Fibroblast of peridontal ligament (primary cell): ENCODE data around the gene THADA.

Source experiments
- DNase-seq: peaks from one replicate; pipeline ENCODE4 v3.0.0-alpha.2; 2010; ENCODE audit errors: extremely low read depth

The THADA gene

DNA sequence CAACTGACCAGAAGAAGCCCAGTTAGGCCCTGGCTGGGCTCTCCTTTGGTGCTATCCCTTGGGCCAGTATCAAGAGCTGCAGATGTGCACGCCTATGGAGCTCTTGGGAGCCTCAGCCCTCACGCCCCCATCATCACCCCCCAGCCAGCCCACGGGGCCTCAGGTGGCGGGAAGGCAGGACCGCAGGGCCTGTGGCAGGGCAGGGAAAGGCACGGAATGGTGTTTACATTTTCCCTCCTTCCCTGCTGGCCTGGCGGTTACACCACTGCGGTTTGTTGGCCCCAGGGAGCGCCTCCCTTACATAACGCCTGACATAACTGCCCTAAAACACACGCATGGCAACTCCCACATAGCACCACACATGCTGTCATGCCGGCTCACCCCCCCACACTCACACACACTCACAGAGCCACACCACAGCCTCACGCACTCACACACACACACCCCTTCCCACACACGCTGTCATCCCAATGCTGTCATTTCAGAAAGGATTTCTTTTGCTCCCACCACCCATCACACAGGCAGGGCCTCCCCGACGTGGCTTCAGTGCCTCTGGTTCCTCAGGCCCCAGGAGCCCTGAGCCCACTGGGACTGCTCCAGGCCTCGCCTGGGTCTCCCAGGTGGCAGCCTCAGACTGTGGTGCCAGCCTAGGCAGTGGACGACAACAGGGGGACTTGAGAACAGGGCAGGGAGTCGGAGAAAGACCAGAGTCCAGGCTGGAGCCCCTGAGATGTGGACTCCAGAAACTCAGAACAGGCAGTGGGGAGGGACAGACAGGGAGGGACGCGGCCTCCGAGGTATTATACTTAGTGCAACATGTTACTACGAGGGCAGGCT lies 385.2 kb downstream of the THADA start:
- DNase-seq: peak; percentile 95

DNA sequence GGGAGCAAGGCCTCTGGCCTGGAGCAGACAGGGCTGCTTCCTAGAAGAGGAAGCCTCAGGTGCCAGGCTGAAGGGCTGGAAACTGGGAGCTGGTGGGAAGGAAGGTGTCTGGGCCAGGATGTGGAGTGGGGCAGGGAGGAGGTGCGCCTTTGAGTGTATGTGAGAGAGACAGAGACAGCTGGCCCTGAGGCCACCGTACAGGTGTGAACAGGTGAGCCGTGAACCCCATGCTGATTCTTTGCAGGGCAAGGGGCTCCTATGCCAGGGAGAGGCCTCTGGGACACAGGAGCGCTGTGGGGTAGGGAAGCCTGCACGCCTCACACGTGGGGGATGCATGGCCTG lies 385.7 kb downstream of the THADA start:
- DNase-seq: no peak

DNA sequence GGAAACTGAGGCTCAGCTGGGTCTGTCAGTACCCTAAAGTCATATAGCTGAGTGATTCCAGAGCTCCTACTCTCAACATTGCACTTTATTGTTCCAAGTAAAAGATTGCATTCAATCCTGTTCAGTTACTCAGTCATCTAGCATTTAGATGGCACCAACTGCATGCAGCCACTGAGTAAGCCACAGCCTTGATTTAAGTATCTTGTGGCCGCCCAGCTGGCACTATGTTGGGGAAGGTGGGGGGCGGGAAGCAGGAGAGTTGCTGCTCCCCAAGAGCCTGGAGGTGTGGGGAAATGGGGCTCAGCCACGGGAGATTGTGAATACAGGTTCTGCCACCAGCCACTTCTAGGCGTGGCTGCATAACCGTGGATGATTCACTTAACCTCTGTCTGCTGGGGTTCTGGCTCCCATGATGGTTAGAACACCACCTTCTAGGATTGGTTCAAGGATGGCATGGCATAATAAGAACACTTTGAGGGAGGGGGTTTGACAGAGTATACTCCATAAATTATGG lies 386.6 kb downstream of the THADA start:
- DNase-seq: no peak

DNA sequence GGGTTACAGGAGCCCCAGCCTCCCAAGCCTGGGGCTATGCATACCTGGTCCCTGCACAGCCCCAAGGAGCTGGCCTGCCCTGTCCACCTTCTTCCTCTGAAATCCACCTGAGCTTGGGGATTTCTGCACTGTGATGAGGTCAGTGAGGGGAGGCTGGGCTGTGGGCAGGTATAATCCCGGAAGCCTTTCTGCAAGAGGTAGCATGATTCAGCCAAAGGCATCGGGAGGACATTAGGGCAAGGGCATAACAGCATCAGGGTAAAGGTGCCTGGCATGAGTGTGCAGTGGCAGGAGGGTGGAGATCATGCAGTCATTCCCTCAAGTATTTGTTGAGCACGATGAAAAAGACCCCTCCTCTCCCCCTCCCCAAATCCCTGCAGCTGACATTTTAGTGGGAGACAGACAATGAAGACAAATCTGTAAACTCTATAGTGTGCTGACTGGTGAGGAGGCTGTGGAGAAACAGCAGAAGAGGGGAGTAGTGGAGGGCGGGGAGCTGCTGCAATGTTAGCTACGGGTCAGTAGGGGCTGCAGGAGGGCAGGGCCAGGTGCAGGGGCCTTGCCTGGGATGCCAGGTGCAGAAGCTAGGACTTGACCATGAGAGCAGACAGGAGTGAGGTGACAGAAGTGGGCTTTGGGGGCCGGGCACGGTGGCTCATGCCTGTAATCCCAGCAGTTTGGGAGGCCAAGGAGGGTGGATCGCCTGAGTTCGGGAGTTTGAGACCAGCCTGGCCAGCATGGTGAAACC lies 388.1 kb downstream of the THADA start:
- no peak for DNase-seq

DNA sequence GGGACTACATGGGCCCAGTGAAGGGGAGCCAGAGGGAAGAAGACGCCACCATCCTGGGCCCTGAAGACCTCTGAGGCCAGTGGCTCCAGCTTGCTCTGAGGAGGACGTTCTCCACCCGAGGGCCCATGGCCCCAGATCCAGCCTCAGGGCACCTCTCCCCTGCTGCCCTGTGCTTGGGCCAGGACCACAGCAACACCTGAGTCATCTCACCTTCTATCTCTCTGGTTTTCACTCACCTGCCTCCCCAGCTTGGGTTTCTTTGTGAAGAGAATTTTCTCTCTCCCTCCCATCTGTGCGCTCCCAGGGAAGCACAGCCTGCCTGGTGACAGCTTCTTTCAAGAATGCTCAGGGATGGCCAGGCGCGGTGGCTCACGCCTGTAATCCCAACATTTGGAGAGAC lies 389.2 kb downstream of the THADA start:
- DNase-seq: no peak

DNA sequence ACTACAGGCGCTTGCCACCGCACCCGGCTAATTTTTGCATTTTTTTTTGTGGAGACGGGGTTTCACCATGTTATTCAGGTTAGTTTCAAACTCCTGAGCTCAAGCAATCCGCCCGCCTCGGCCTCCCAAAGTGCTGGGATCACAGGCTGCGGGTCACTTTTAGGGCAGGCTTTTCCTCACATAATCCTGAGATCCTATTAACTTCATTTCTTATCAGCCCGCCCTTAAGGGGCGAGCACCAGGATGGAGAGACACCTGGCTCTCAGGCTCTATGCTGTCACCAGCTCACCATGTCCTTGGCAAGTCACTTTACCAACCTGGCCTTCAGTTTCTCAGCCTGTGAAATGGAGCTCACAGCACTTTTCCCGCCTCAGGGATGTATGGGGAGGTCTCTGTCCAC lies 392.5 kb downstream of the THADA start:
- DNase-seq: no peak

DNA sequence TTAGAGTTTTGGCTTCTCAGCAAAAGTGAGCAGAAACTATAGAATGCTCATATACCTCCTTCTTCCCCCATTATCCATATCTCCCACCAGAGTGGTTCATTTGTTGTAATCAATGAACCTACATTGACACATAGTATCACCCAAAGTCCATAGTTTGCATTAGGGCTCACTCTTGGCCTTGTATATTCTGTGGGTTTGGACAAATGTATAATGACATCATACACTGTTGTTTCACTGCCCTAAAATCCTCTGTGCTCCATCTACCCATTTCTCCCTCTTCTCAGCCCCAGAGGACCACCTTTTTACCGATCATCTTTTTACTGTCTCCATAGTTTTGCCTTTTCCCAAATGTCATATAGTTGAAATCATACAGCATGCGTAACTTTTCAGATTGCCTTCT lies 393.5 kb downstream of the THADA start:
- DNase-seq: peak; percentile 8

DNA sequence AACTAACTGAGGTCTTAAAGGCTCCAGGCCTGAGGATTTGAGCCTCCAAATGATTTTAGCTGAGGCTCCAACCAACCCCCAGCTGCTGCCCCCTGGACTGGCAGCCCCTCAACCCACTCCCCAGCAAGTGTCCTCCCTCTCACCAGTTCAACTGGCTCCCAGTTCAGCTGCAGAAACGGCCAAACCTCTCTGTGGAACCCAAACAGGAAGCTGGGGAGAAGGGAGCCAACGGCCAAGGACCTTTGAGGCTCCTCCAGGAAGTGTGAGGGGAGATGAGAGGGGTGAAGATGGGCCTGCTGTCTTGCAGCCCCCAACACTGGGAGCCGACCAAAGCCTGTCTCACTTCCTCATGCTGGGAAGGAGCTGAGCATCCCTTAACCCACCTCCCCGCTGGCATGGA lies 394.3 kb downstream of the THADA start:
- DNase-seq: no peak

DNA sequence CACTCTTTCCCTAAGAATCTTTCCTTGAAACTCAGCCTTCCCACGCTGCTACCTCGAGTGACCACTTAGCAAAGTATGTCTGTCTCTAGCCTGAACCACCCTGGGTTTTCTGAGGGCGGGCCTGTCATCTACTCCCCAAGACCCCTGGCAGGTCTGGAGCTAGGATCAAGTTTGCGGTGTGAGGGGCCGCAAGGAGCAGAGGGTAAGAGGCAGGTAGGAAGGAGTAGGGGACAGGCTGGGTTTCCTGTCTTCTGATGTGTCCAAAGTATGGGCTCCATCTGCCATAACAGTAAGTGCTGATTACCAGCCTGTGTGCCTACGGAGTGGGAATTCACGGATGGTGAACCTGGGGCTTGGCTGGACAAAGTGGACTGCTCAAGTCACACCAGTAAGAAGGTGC lies 394.8 kb downstream of the THADA start:
- no peak for DNase-seq

DNA sequence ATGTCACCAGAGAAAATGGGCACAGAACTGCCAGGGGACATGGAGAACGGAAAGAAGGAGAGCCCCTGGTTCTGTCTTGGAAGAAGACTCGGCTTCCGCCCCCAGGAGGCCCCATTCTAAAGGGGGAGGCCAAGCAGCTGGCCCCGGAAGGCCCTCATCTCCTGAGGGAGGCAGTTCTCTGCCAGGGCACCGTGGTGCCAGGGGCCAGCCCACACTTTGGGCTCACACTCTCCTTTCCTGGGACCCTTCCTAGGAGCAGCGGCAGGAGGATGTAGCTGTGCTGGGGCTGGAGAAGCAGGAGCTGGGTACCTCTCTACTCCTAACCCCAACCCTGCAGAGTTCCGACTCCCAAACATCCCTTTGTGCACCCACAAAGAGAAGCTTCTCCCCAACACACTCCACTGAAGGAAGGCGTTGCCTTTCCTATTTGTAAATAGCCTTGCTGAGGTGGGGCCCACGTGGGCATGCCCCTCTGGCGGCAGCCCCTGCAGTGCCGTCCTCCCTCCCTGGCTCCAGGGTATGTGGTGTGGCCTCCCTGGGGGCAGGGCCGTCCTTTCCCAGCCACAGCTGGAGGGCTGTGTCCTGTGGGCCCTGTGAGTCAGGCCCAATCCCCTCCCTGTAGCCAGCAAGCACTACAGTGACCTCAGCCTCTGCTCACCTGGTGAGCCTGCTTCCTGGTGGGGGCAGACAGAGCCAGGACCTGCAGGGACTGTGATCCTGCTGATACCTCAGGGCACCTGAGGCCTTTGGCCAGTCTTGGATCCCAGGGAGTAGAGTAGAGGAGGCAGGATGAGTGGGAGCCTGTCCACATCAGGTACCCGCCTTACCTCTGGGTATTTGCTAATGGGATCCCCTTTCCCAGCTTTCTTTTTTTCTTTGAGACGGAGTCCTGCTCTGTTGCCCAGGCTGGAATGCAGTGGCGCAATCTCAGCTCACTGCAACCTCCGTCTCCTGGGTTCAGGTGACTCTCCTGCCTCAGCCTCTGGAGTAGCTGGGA lies 396.0 kb downstream of the THADA start:
- DNase-seq: no peak

DNA sequence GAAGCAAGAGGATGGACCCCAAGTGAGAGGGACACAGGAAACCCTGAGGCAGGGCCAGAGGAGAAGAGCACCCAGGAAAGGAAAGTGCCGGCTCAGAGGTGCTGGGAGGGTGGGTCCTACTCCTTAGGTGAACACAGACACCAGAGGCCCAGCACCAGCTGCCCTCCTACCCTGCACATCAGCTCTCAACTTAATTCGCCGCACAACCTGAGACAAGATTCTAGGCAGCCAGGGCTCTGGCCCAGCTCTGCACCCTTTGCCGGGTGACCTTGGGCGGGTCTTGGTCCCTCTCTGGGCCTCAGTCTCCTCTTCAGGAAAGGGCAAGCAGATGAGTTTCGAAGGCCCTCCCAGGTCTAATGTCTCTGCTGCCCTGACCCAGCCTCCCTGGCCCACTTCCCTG lies 397.6 kb downstream of the THADA start:
- no peak for DNase-seq

DNA sequence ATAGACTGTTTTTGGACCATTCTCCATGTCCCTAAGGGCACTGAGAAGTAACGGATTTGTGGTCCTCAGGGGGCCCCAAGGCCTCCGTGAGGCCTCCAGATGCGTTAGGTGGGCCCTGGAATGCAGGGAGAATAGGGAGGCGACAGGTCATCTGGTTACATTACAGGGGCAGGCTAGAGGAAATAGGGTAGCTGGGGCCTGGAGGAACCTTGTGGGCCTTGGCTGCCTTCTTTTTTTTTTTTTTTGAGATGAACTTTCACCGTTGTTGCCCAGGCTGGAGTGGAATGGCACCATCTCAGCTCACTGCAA lies 398.3 kb downstream of the THADA start:
- DNase-seq: no peak

DNA sequence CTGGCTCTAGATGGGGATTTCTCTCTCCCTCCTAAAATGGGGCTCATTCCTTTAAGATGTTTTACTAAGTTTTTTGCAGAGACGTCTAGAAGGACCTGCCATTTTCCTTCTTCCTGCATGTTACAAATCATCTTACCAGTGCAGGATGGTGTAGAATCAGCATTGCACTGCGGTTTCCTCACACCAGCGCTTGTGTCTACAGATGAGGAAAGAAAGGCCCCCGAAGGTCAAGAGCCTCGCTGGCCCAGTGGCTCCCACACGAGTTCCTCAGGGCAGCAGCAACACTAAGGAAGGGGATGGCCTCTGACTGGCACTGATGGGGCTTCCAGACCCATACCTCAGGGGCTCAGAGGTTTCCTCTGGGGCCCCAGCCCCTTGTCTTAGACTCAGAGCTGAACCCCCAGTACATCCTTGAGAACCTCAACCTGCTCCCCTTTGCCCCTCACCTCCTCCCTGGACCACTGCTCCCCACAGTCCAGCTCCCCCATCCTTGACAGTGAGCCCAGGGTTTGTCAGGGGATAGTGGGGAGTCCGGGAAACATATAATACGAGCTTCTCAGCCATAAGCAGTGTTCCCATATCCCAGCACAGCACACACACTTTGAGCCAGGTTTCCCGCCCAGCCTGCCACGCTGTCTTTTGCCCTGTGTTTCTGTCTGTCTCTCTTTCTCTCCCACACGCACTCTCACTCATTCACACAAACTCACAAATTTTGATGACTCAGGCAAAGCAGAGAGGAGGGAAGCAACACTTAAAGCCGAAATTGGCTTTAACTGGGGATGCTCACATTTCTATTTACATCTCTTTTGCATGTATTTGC lies 398.9 kb downstream of the THADA start:
- peak; percentile 20 for DNase-seq

DNA sequence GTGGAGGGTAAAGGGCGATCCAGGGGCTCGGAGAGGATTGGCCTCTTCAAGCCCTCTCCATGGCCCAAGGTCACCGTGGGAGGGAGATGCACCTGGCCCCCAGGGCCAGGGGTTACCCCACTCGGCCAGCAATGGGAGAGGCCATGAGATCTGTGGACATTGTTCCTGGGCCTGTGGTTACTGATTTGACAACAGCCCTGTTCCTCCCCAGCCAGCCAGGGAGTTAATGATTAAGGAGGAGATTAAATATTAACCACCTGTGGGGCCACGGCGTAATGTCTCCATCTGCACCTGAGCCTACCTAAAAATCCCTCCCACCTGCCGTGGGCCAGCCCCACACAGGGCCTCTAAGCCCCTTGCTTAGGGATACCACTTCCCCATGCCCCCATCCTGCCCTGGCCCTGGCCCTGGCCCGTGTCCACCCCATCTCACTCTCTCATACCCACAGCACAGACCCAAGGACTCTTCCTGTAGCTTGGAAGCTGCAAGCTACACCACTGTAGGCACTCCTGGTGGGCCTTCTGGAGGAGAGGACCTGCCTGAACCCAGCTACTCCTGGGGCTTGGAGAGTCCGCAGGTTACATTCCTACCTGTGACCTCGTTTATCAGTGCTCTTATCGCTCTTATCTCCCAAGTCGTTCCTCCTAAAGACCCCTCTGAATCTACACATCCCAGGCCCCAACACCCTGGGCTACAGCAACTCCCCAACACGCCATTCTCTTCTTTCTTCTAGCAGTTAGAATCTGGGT lies 401.5 kb downstream of the THADA start:
- DNase-seq: no peak

DNA sequence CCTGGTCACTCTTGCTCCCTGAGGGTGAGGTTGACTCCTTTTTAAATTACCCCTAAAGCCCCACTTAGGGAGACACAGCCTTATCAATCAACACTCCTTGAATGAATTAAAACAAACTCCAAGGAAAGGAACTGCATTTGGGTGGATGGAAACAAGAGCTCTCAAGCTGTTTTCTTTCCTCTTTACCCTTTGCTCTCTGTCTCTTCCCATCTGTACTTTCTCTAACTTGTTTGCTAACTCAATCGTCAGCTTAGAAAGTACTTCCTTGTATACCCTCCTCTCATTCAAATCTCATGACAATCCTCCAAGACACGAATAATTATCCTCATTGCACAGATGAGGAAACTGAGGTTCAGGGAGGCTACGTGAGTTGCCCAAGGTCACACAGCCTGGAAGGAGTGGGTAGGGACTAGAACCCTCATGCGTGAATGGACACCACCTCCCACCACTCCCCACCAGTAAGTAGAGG lies 402.2 kb downstream of the THADA start:
- no peak for DNase-seq

DNA sequence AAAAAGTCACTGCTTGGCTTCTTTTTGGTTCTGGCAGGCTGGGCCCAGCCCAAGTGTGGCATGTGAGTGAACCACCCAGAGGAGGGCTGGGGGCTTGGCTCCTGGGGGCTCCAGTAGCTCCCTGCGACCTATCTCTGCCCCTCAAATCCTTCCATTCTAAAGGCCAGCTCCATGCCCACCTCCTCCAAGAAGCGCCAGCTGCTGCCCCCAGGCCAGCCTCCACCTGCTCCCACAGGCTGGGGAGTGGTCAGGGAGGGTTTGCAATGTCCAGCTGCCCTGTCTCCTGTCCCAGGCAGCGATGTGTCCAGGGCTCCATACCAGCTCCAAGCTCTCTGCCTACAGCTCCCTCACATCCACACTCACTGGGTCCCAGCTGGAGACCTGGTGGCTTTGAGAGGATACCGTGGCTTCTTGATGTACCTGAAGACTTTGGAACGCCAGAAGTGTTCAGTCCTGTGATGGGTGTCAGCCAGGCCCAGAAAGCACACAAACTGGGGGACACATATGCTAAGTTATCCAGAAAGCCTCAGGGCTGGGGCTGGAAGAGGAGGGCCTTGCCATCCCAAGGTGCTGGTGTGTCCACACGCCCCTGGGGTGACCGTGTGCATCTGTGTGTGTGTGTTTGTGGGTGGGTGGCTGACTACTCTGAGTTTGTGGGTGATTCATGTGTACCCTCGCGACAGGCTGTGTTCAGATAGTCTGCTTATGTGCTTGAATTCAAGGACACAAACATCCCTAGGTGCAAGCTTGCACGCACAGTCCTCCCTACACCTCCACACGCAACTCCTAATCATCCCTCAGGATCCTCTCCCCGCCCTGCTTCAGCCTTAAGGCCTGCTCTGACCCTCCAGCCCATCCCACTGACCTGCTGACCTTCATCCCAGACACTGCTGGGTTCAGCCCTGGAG lies 402.8 kb downstream of the THADA start:
- DNase-seq: no peak

DNA sequence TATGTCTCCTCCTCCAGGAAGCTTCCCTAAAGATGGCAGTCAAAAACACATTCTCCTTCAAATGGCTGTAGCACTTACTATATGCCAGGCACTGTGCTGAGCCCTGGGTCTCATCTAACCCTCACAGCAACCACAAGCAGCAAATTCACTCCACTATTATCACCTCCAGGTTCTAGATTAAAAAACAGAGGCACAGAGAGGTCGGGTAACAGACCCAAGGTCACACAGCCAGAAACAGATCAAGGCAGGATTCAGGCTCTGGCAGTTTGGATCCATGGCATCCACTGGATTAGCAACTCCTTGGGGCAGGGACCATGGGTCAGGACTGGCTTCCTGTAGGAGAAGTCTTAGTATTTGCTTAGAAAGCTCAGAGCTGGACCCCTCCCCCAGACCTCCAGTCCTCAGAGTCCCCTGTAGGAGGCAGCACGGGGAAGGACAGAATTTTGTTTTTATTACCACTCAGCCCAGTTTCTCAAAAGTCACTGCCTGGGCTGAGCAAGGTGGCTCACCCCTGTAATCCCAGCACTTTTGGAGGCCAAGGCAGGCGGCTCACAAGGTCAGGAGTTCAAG lies 403.8 kb downstream of the THADA start:
- no peak for DNase-seq

DNA sequence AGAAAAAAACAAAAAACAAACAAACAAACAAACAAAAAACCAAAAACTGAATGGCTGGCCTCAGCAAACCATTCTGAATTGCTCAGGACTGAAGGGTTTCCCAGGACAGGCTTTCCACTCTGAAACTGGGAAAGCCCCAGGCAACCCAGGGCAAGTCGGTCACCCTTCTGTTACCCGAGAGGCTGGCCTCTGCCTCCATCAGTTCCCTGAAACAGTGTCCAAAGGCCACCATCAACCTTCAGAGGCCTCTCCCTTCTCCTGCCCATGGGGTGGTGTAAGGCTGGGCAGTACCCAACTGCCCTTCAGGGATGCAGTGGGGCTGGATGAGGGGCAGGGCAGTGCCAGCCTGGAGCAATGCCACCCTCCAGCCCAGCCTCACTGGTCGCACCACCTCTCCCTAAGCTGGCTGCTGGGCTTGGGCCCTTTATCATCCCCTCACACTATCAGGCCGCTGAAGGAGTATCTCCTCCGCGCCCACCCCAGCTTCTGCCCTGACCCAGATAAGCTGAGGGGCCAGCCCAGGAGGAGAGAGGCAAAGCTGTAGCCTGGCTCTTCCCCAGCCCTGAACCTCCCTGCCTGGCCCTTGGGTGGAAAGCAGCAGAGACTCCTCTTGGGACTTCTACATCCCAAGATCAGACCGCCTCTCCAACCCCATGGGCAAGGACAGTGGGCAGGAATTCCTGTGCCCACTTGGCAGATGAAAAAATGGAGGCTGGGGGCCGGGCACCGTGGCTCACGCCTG lies 405.4 kb downstream of the THADA start:
- no peak for DNase-seq
